IMR-90 (cell line): ENCODE results near the gene ACSF2. TPM values are rescaled to one million over a fixed set of nuclear protein-coding genes. Genes with fewer than 3 reads are reported as not detected.

Source experiments
- ATAC-seq: fragments of 200-7000 bp; cut with Tn5 transposase; 2 replicates; pipeline ENCODE4 v1.9.1; 2020; ENCODE audit warnings: low read depth, mild to moderate bottlenecking, moderate library complexity
- BruUV-seq: library from RNA; stranded (reverse); fragments of 400-500 nt; replicated peaks from 2 replicates; lab custom pipeline; 2021; lab: Mats Ljungman, UMichigan
- CTCF ChIA-PET: fragments of 300-600 bp; formaldehyde crosslinking; extraction: SDS; loops from one replicate; lab custom pipeline; 2021; ENCODE audit warnings: antibody characterized with exemption; lab: Yijun Ruan, JAX
- POLR2A ChIA-PET: fragments of 300-600 bp; sonication (Branson Sonifier 250); formaldehyde crosslinking; loops from one replicate; lab custom pipeline; 2022; ENCODE audit warnings: antibody characterized with exemption; ENCODE audit not compliant: unreplicated experiment; lab: Charles Lee
- DNase-seq: peaks from one replicate; pipeline ENCODE4 v3.0.0; 2013
- H2AFZ ChIP-seq: replicated peaks from 2 replicates; pipeline ENCODE3; 2013; ENCODE audit warnings: low read length, mild to moderate bottlenecking; ENCODE audit not compliant: poor library complexity
- H2AK5ac ChIP-seq: 2 replicates; pipeline ENCODE4 v1.6.1; 2013; ENCODE audit warnings: low read depth, low read length, inconsistent platforms
- H2AK9ac ChIP-seq: replicated peaks from 2 replicates; pipeline ENCODE3; 2013; ENCODE audit warnings: mild to moderate bottlenecking, low read depth, low read length, moderate library complexity; ENCODE audit not compliant: poor library complexity
- H2BK120ac ChIP-seq: 2 replicates; pipeline ENCODE4 v1.6.1; 2013; ENCODE audit warnings: low read depth, low read length, inconsistent platforms
- H2BK15ac ChIP-seq: 3 replicates; pipeline ENCODE4 v1.6.1; 2013; ENCODE audit warnings: low read depth, low read length, inconsistent platforms
- H2BK20ac ChIP-seq: 2 replicates; pipeline ENCODE4 v1.6.1; 2013; ENCODE audit warnings: low read depth, mild to moderate bottlenecking, inconsistent platforms, low read length, moderate library complexity
- H2BK5ac ChIP-seq: 2 replicates; pipeline ENCODE4 v1.6.1; 2013; ENCODE audit warnings: mild to moderate bottlenecking, low read depth, low read length, inconsistent platforms; ENCODE audit not compliant: poor library complexity, severe bottlenecking
- H3K14ac ChIP-seq: replicated peaks from 2 replicates; pipeline ENCODE4 v1.6.1; 2013; ENCODE audit warnings: low read depth, low read length, inconsistent platforms
- H3K18ac ChIP-seq: 2 replicates; pipeline ENCODE4 v1.6.1; 2013; ENCODE audit warnings: low read depth, low read length, control low read depth
- H3K23ac ChIP-seq: 2 replicates; pipeline ENCODE4 v1.6.1; 2013; ENCODE audit warnings: low read depth, low read length, inconsistent platforms
- H3K27ac ChIP-seq: 2 replicates; pipeline ENCODE4 v1.5.1; 2013; ENCODE audit warnings: mild to moderate bottlenecking, control low read depth, low read length; ENCODE audit not compliant: insufficient read depth
- H3K27me3 ChIP-seq: 2 replicates; pipeline ENCODE4 v1.6.1; 2013; ENCODE audit warnings: low read length; ENCODE audit not compliant: control insufficient read depth, insufficient read depth
- H3K36me3 ChIP-seq: 2 replicates; pipeline ENCODE4 v1.6.1; 2013; ENCODE audit warnings: low read length, mixed read lengths; ENCODE audit not compliant: control insufficient read depth, insufficient read depth
- H3K4ac ChIP-seq: 2 replicates; pipeline ENCODE4 v1.6.1; 2013; ENCODE audit warnings: low read depth, low read length, inconsistent platforms
- H3K4me1 ChIP-seq: 2 replicates; pipeline ENCODE4 v1.6.1; 2013; ENCODE audit warnings: low read length, mixed read lengths; ENCODE audit not compliant: control insufficient read depth, insufficient read depth
- H3K4me2 ChIP-seq: 2 replicates; pipeline ENCODE4 v1.6.1; 2013; ENCODE audit warnings: low read depth, mild to moderate bottlenecking, control low read depth, low read length, moderate library complexity
- H3K4me3 ChIP-seq: 2 replicates; pipeline ENCODE4 v1.5.1; 2013; ENCODE audit warnings: low read depth, mild to moderate bottlenecking, control low read depth, low read length, moderate library complexity; ENCODE audit not compliant: insufficient read depth
- H3K56ac ChIP-seq: 2 replicates; pipeline ENCODE4 v1.6.1; 2013; ENCODE audit warnings: low read length, inconsistent platforms; ENCODE audit not compliant: insufficient read depth; ENCODE audit errors: extremely low read depth
- H3K79me1 ChIP-seq, 2 experiments: 2 replicates each; pipeline ENCODE4 v1.6.1; 2013; ENCODE audit warnings: low read length in 2 of 2, inconsistent platforms in 1 of 2, low read depth in 1 of 2
- H3K9ac ChIP-seq: 2 replicates; pipeline ENCODE4 v1.6.1; 2013; ENCODE audit warnings: low read depth, low read length, control low read depth
- H3K9me1 ChIP-seq: 2 replicates; pipeline ENCODE4 v1.6.1; 2013; ENCODE audit warnings: low read length, inconsistent platforms; ENCODE audit not compliant: insufficient read depth
- H3K9me3 ChIP-seq: 2 replicates; pipeline ENCODE4 v1.6.1; 2013; ENCODE audit warnings: low read length; ENCODE audit not compliant: control insufficient read depth, insufficient read depth
- H4K20me1 ChIP-seq: 2 replicates; pipeline ENCODE4 v1.6.1; 2013; ENCODE audit warnings: low read length, inconsistent platforms; ENCODE audit not compliant: insufficient read depth
- H4K5ac ChIP-seq: 2 replicates; pipeline ENCODE4 v1.6.1; 2013; ENCODE audit warnings: mild to moderate bottlenecking, low read depth, low read length, control low read depth
- H4K8ac ChIP-seq, 2 experiments: 2 replicates each; pipeline ENCODE4 v1.6.1; 2013; ENCODE audit warnings: low read depth in 2 of 2, low read length in 2 of 2, control low read depth in 1 of 2, inconsistent platforms in 1 of 2
- H4K91ac ChIP-seq: 2 replicates; pipeline ENCODE4 v1.6.1; 2013; ENCODE audit warnings: low read depth, low read length, inconsistent platforms; ENCODE audit not compliant: insufficient read depth
- BHLHE40 ChIP-seq: fragments of 150-350 bp; IDR thresholded peaks from 2 replicates; pipeline ENCODE4 v1.6.1; 2016; ENCODE audit warnings: mild to moderate bottlenecking, low read depth, low read length
- CEBPB ChIP-seq: IDR thresholded peaks from 2 replicates; pipeline ENCODE4 v1.6.1; 2012; ENCODE audit warnings: low read depth, low read length, improper control_type of control experiment
- CHD1 ChIP-seq: IDR thresholded peaks from 2 replicates; pipeline ENCODE4 v1.6.1; 2012; ENCODE audit warnings: low read depth, low read length, improper control_type of control experiment
- FOS ChIP-seq: fragments of 150-350 bp; IDR thresholded peaks from 2 replicates; pipeline ENCODE4 v1.6.1; 2016; ENCODE audit warnings: low read depth, low read length
- MAFK ChIP-seq: IDR thresholded peaks from 2 replicates; pipeline ENCODE4 v1.6.1; 2012; ENCODE audit warnings: low read depth, low read length, improper control_type of control experiment
- MAZ ChIP-seq: IDR thresholded peaks from 2 replicates; pipeline ENCODE4 v1.6.1; 2012; ENCODE audit warnings: low read depth, mild to moderate bottlenecking, low read length, improper control_type of control experiment, moderate library complexity, borderline replicate concordance
- MXI1 ChIP-seq: IDR thresholded peaks from 2 replicates; pipeline ENCODE4 v1.6.1; 2012; ENCODE audit warnings: low read depth, mild to moderate bottlenecking, low read length, moderate library complexity, borderline replicate concordance
- NFE2L2 ChIP-seq: fragments of 150-350 bp; IDR thresholded peaks from 2 replicates; pipeline ENCODE4 v1.6.1; 2016; ENCODE audit warnings: low read depth, mild to moderate bottlenecking, low read length
- POLR2A ChIP-seq: IDR thresholded peaks from 2 replicates; pipeline ENCODE4 v1.6.1; 2012; ENCODE audit warnings: mild to moderate bottlenecking, low read depth, low read length
- RAD21 ChIP-seq: IDR thresholded peaks from 2 replicates; pipeline ENCODE4 v1.6.1; 2012; ENCODE audit warnings: low read length, improper control_type of control experiment
- RCOR1 ChIP-seq: IDR thresholded peaks from 2 replicates; pipeline ENCODE4 v1.6.1; 2012; ENCODE audit warnings: mild to moderate bottlenecking, low read length, improper control_type of control experiment; ENCODE audit not compliant: insufficient replicate concordance
- RFX5 ChIP-seq: IDR thresholded peaks from 2 replicates; pipeline ENCODE4 v1.8.0; 2012; ENCODE audit warnings: low read depth, mild to moderate bottlenecking, low read length, moderate library complexity
- SMC3 ChIP-seq: fragments of 150-350 bp; IDR thresholded peaks from 2 replicates; pipeline ENCODE4 v1.6.1; 2016; ENCODE audit warnings: low read depth, mild to moderate bottlenecking, antibody characterized with exemption, low read length, moderate library complexity
- USF2 ChIP-seq: fragments of 150-350 bp; IDR thresholded peaks from 2 replicates; pipeline ENCODE4 v1.6.1; 2017; ENCODE audit warnings: mild to moderate bottlenecking, antibody characterized with exemption, low read length, low read depth
- WGBS, 2 experiments: methylation state at CpG; one replicate each; pipeline versions ENCODE4 v1.1.5 to v1.1.7; 2013; ENCODE audit warnings: missing lambda C conversion rate in 2 of 2; ENCODE audit not compliant: insufficient read length in 1 of 2; ENCODE audit errors: extremely low coverage in 2 of 2; 5-methylcytosine and 5-hydroxymethylcytosine counted together
- dilution Hi-C: fragments of 300-500 bp; cut with HindIII; formaldehyde crosslinking; loops from one replicate; pipeline ENCODE4 v1.14.3; 2018; ENCODE audit warnings: low sequenced_read_pairs; ENCODE audit not compliant: unreplicated experiment
- in situ Hi-C: fragments of 300-500 bp; cut with MboI; formaldehyde crosslinking; loops from 3 replicates; pipeline ENCODE4 v1.14.3; 2019; ENCODE audit warnings: low sequenced_read_pairs, inconsistent platforms, mixed read lengths
- intact Hi-C: fragments of 100-400 bp; cut with micrococcal nuclease; formaldehyde crosslinking; loops from 2 replicates; pipeline ENCODE4 v1.10.0; 2022
- polyA plus RNA-seq, 3 experiments: library from polyadenylated mRNA; depleted of rRNA; stranded (reverse); fragments of >200 nt; gene quantifications; 2 replicates each; pipeline ENCODE4 v1.2.3, GENCODE V29; 2012; ENCODE audit warnings: low replicate concordance in 1 of 3
- total RNA-seq: library from RNA; depleted of rRNA; stranded (reverse); fragments of >200 nt; gene quantifications from 2 replicates; pipeline ENCODE4 v1.2.3, GENCODE V29; 2012
- TF ChIP-seq, protein P1 (sequence below): fragments of 150-350 bp; IDR thresholded peaks from 2 replicates; pipeline ENCODE4 v1.6.1; 2016; ENCODE audit warnings: low read depth, mild to moderate bottlenecking, low read length, moderate library complexity, borderline replicate concordance

ACSF2 gene
- total and polyA plus RNA-seq, 2 of the 4 experiments (the other 2 are of a cell fraction): 18.5 to 27.2 TPM

DNA sequence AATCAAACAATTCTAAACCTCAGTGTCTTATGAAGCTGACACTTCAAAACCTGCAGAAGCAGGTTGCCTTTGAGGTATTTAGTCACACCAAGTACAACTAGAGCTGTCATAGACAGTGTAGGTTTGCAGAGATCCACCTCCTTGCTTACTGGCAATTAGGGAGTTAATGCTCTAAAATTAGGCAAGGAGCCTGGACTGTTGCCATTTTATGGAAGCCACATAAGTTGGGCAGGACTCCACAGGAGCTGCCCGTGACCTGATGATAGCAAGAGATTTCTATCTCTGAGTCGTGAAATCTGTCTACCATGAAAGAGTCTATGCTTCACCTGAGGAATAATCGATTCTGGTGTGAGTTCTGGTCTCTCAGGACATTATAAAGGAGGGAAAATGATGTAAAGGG is 44.1 kb upstream of the ACSF2 start (continued):
- TF ChIP-seq MAZ (no peak), BHLHE40 (no peak), CHD1 (no peak), FOS (no peak), POLR2A (no peak), RAD21 (no peak), RFX5 (no peak)

GRCh38 chr17:50382931-50383330 is 43.1 kb upstream of the ACSF2 start:
- Histone ChIP-seq H4K91ac (no peak overlapping the region), H3K9ac (no peak overlapping the region), H4K8ac (no peak overlapping the region), H3K56ac (no peak overlapping the region), H2AK9ac (no peak overlapping the region), H4K5ac (no peak overlapping the region), H3K4ac (no peak overlapping the region), H3K4me1 (no peaks in the 10 kb centered on the region), H2AK5ac (no peak overlapping the region), H3K79me1 (peaks cover 28 to 51% of the 10 kb centered on the region in 2 experiments), H2BK15ac (no peak overlapping the region), H2AFZ (no peak overlapping the region), H2BK5ac (no peak overlapping the region), H3K27ac (no peak overlapping the region), H3K23ac (no peak overlapping the region), H3K4me2 (no peak overlapping the region), H4K20me1 (peaks cover 44% of the 10 kb centered on the region), H3K9me3 (no peaks in the 10 kb centered on the region), H3K9me1 (no peaks in the 10 kb centered on the region), H3K14ac (no peak overlapping the region), H3K36me3 (peaks cover 69% of the 10 kb centered on the region), H2BK120ac (no peak overlapping the region), H3K27me3 (no peaks in the 10 kb centered on the region), H3K4me3 (no peak overlapping the region), H3K18ac (no peak overlapping the region), H2BK20ac (no peak overlapping the region)
- WGBS, 2 experiments: 92% methylated on average over 11 of the region's 12 CpGs; no CpG with 5 or more reads in 1 of the 2 experiments
- dilution Hi-C loops (no loop called here), in situ Hi-C loops (no loop called here), intact Hi-C loops (no loop called here)
- BruUV-seq: no TSS peak
- CTCF ChIA-PET: no interaction called here
- ATAC-seq: no peak
- DNase-seq: no peak
- POLR2A ChIA-PET: interaction anchor here (1.2 to 1.5 kb wide), 2 partner anchors 9 to 13 kb away, joined by 3 read pairs; no protein-coding TSS in a partner anchor
- TF ChIP-seq RCOR1 (no peak), NFE2L2 (no peak), MAZ (no peak), RFX5 (no peak), CHD1 (no peak), RAD21 (no peak), POLR2A (no peak), MAFK (no peak), FOS (no peak), BHLHE40 (no peak), USF2 (no peak), MXI1 (no peak), SMC3 (no peak), CEBPB (no peak)
- TF ChIP-seq, protein P1, sequence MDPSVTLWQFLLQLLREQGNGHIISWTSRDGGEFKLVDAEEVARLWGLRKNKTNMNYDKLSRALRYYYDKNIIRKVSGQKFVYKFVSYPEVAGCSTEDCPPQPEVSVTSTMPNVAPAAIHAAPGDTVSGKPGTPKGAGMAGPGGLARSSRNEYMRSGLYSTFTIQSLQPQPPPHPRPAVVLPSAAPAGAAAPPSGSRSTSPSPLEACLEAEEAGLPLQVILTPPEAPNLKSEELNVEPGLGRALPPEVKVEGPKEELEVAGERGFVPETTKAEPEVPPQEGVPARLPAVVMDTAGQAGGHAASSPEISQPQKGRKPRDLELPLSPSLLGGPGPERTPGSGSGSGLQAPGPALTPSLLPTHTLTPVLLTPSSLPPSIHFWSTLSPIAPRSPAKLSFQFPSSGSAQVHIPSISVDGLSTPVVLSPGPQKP: no peak
